Aorta (tissue), 5 donors: ENCODE data around the gene GBF1. TPM values are rescaled to one million over a fixed set of nuclear protein-coding genes. Genes with fewer than 3 reads are reported as not detected.
A peak's percentile ranks its signal among the peaks of the same experiment; 100 is the strongest.
"Not testable (repeated sequence)": the region's sequence is repeated elsewhere in the genome, so short reads cannot be mapped to it uniquely, and the experiment has no call there.

ENCODE experiments used
- ATAC-seq: fragments of 200-7000 bp; cut with Tn5 transposase; one replicate; pipeline ENCODE4 v1.9.1; 2022; ENCODE audit warnings: moderate library complexity; ENCODE audit not compliant: low FRiP score
- DNase-seq, 2 donors: peaks; one replicate each; pipeline ENCODE4 v3.0.0-alpha.2; 2020
- H3K27ac ChIP-seq, 2 donors: one replicate each; pipeline ENCODE4 v1.5.1; 2013; ENCODE audit warnings: low read length in 2 of 2, mild to moderate bottlenecking in 2 of 2, moderate library complexity in 2 of 2, control low read depth in 1 of 2, inconsistent platforms in 1 of 2, low read depth in 1 of 2
- H3K27me3 ChIP-seq, 2 donors: one replicate each; pipeline ENCODE4 v1.6.1; 2013; ENCODE audit warnings: control low read depth in 1 of 2, low read length in 1 of 2, mild to moderate bottlenecking in 1 of 2, moderate library complexity in 1 of 2; ENCODE audit not compliant: insufficient read depth in 2 of 2, control insufficient read depth in 1 of 2
- H3K36me3 ChIP-seq, 2 donors: one replicate each; pipeline ENCODE4 v1.6.1; 2013; ENCODE audit warnings: control low read depth in 1 of 2, low read length in 1 of 2, mild to moderate bottlenecking in 1 of 2; ENCODE audit not compliant: insufficient read depth in 2 of 2, control insufficient read depth in 1 of 2
- H3K4me1 ChIP-seq, 2 donors: one replicate each; pipeline ENCODE4 v1.6.1; 2013; ENCODE audit warnings: low read length in 2 of 2, control low read depth in 1 of 2, mild to moderate bottlenecking in 1 of 2, moderate library complexity in 1 of 2; ENCODE audit not compliant: insufficient read depth in 2 of 2, control insufficient read depth in 1 of 2
- H3K4me3 ChIP-seq, 2 donors: one replicate each; pipeline ENCODE4 v1.5.1; 2013; ENCODE audit warnings: low read length in 2 of 2, control low read depth in 1 of 2, mild to moderate bottlenecking in 1 of 2
- H3K9me3 ChIP-seq: one replicate; pipeline ENCODE4 v1.6.1; 2013; ENCODE audit warnings: mild to moderate bottlenecking, low read length; ENCODE audit not compliant: control insufficient read depth
- WGBS, 2 donors: extraction: QIAGEN DNeasy Blood & Tissue Kit; methylation state at CpG; one replicate each; pipeline ENCODE4 v1.1.7; 2013; 5-methylcytosine and 5-hydroxymethylcytosine counted together
- intact Hi-C, 2 donors: fragments of 100-400 bp; cut with DNase I; formaldehyde crosslinking; loops; one replicate each; pipeline versions ENCODE4 v1.14.2 to v1.15.0; 2022
- polyA plus RNA-seq, 2 donors: library from polyadenylated mRNA; stranded (reverse); fragments of 200-250 nt; gene quantifications; one replicate each; pipeline ENCODE4 v1.2.3, GENCODE V29; 2013
- total RNA-seq, 2 donors: library from RNA; stranded (reverse); fragmentation: NEBNext Ultra II Directional; extraction: Animal tissue kit (Norgen Biotek cat#: 25700); gene quantifications; one replicate each; pipeline ENCODE4 v1.2.1, GENCODE V29; 2021
- donor health status: healthy with polysubstance abuse.
- donor health status: Bipolar disorder and iron deficiency.
- donor health status: DM: no; HTN: no; CAD: no.
- donor health status: DM: no; HTN: no; CAD: no.
- donor health status: DM: yes; HTN: yes; CAD: no.

The GBF1 gene
- total and polyA plus RNA-seq, 4 donors = 7.1 to 44.0 (median 32.6) TPM

DNA sequence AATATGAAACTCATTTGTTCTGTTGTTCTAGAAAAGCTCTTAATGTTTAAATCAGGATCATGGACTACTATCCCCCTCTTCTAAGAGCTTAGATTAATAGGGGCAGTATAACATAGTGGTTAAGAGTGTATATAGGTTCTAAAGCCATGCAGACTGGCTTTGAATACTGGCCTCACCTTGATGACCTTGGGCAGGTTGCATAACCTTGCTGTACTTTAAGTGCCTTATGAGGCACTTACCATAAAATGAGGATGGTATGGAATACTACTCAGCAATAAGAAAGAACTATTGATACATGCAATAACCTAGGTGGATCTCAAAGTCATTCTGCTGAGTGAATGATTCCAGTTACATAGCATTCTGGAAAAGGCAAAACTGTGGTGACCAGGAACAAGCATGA, 53.6 kb downstream of the GBF1 start:
- Histone ChIP-seq H3K9me3 (no peaks in the 10 kb centered on the region), H3K27me3 (no peaks in the 10 kb centered on the region)
- intact Hi-C loops = no loop called here

DNA sequence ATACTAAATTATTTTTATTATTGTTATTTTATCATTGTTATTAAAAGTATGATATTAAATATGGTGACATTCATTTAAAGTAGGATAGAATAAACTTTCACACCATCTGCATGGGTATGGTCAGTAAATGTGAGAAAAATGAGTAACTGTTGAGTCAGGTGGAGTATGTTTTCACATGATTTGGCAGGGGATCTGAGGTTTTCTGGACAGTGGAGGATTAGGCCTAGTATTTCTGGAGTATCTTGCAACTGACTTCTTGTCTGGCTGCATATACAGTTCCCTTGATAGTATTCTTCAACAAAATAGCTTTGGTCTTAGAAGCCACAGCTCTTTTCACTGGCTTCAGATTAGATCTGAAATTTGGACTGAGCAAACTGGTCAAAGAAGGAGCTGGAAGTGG, 54.5 kb downstream of the GBF1 start:
- intact Hi-C loops = no loop called here
- no peak for ATAC-seq

More for the DNA sequence above, 53.6 kb downstream of the GBF1 start:
- DNase-seq (no peak), ATAC-seq (no peak)
- H3K36me3 ChIP-seq = no peaks in the 10 kb centered on the region
- no peak overlapping the region for H3K4me3 ChIP-seq
- H3K27ac ChIP-seq = no peak overlapping the region
- H3K4me1 ChIP-seq = peaks cover 4 to 5% of the 10 kb centered on the region in 2 donors

DNA sequence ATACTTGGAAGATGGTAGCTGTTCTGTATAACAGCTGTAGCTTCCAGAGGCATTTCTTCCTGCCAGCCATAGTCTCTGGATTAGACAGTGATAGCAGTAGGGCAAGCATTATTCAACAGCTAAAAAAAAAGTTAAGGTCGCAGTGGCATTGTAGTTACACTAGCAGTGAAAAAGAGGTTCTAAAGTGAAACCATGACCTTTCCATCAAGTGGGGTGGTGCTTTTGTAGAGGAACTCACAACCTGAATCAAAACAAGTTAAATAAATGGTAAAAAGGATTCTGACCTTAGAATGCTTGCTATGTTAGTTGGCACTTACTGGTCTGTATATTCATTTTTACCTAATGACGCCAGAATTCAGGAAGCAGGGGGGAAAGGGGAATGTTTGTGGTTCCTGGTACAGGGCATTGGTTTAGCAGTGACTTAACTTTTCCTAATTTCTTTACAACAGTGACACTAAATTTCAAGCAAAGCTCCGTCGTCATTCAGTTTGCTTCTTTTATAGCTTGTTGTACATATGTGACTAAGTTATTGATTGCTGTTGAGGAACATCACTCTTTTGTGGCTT, 55.0 kb downstream of the GBF1 start:
- WGBS, 2 donors = 20 to 26% methylated on average over 4 of the region's 4 CpGs
- intact Hi-C loops = no loop called here
- peaks cover 4 to 5% of the 10 kb centered on the region in 2 donors for H3K4me1 ChIP-seq
- no peaks in the 10 kb centered on the region for H3K36me3 ChIP-seq
- DNase-seq (no peak), ATAC-seq (peak; percentile 33)
- no peaks in the 10 kb centered on the region for H3K27me3 ChIP-seq
- no peak overlapping the region for H3K4me3 ChIP-seq
- H3K9me3 ChIP-seq = no peaks in the 10 kb centered on the region
- peak overlapping the region in 1 of 2 donors; percentile 8 for H3K27ac ChIP-seq

More for the DNA sequence above, 54.5 kb downstream of the GBF1 start:
- no peak for DNase-seq
- no peaks in the 10 kb centered on the region for H3K36me3 ChIP-seq
- no peaks in the 10 kb centered on the region for H3K27me3 ChIP-seq
- H3K4me1 ChIP-seq = peaks cover 4 to 5% of the 10 kb centered on the region in 2 donors
- no peaks in the 10 kb centered on the region for H3K9me3 ChIP-seq
- H3K4me3 ChIP-seq = no peak overlapping the region
- H3K27ac ChIP-seq = peak overlapping the region in 1 of 2 donors; percentile 8

DNA sequence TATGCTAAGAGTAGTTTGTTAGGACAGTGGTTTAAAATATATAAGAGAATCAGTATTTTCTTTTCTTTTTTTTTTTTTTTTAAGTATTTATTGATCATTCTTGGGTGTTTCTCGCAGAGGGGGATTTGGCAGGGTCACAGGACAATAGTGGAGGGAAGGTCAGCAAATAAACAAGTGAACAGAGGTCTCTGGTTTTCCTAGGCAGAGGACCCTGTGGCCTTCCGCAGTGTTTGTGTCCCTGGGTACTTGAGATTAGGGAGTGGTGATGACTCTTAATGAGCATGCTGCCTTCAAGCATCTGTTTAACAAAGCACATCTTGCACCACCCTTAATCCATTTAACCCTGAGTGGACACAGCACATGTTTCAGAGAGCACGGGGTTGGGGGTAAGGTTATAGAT, 55.6 kb downstream of the GBF1 start:
- 90 to 96% methylated on average over 2 of the region's 3 CpGs for WGBS, 2 donors

DNA sequence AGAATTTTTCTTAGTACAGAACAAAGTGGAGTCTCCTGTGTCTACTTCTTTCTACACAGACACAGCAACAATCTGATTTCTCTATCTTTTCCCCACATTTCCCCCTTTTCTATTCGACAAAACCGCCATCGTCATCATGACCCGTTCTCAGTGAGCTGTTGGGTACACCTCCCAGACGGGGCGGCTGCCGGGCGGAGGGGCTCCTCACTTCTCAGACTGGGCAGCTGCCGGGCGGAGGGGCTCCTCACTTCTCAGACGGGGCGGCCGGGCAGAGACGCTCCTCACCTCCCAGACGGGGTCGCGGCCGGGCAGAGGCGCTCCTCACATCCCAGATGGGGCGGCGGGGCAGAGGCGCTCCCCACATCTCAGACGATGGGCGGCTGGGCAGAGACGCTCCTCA, 56.0 kb downstream of the GBF1 start:
- ATAC-seq, H3K27me3 ChIP-seq, H3K27ac ChIP-seq, H3K4me3 ChIP-seq, H3K9me3 ChIP-seq, H3K36me3 ChIP-seq, DNase-seq, H3K4me1 ChIP-seq, intact Hi-C loops: not testable (repeated sequence)
- WGBS, 2 donors = 94 to 98% methylated on average over 8 to 24 of the region's 25 CpGs

More for the DNA sequence above, 55.6 kb downstream of the GBF1 start:
- ATAC-seq, H3K27me3 ChIP-seq, H3K4me3 ChIP-seq, H3K9me3 ChIP-seq, H3K36me3 ChIP-seq, H3K4me1 ChIP-seq, H3K27ac ChIP-seq, DNase-seq, intact Hi-C loops: not testable (repeated sequence)

DNA sequence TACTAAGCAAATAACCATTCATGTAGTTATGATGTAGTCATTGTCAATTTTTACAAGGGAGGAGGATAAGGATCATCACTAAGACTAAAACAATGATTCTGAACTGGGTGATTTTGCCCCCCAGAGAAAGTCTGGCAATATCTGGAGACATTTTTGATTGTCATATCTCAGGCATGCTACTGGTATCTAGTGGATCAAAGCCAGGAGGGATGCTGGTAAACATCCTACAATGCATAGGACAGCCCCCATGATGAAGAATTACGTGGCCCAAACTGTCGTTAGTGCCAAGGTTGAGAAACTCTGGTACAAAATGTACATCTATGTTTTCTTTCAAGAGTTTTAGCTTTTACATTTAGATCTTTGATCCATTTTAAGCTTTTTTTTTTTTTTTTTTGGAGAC, 57.3 kb downstream of the GBF1 start:
- H3K4me1 ChIP-seq = peaks cover 4 to 5% of the 10 kb centered on the region in 2 donors
- intact Hi-C loops = no loop called here
- 88 to 90% methylated on average over 2 of the region's 2 CpGs for WGBS, 2 donors

DNA sequence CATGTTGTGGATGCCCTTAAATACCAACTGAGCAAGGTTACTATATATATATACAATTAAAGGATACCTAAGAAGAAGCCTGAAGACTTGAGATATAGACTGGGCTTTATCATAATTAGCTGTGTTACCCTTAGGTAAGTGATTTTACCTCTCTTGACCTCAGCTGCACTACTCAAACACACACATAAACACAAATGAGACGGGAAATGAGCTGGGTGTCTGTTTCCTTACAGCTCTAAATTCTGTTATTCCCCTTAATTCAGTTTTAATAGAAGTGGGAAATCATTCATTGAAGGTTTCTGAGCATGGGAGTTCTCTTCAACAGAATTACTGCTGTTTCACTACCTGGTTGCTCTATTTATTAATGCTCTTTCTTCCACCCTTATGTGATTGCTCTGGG, 60.7 kb downstream of the GBF1 start:
- H3K9me3 ChIP-seq = no peaks in the 10 kb centered on the region
- peaks cover 9 to 10% of the 10 kb centered on the region in 2 donors for H3K4me1 ChIP-seq
- no peaks in the 10 kb centered on the region for H3K36me3 ChIP-seq
- H3K27me3 ChIP-seq = no peaks in the 10 kb centered on the region
- H3K27ac ChIP-seq = no peak overlapping the region
- intact Hi-C loops = no loop called here
- DNase-seq (no peak), ATAC-seq (no peak)
- no peak overlapping the region for H3K4me3 ChIP-seq
- 89 to 91% methylated on average over 1 of the region's 1 CpG for whole genome bisulfite sequencing, 2 donors

More for the DNA sequence above, 57.3 kb downstream of the GBF1 start:
- ATAC-seq (no peak), DNase-seq (no peak)
- no peaks in the 10 kb centered on the region for H3K9me3 ChIP-seq
- no peaks in the 10 kb centered on the region for H3K36me3 ChIP-seq
- H3K27me3 ChIP-seq = no peaks in the 10 kb centered on the region
- H3K27ac ChIP-seq = no peak overlapping the region
- no peak overlapping the region for H3K4me3 ChIP-seq

DNA sequence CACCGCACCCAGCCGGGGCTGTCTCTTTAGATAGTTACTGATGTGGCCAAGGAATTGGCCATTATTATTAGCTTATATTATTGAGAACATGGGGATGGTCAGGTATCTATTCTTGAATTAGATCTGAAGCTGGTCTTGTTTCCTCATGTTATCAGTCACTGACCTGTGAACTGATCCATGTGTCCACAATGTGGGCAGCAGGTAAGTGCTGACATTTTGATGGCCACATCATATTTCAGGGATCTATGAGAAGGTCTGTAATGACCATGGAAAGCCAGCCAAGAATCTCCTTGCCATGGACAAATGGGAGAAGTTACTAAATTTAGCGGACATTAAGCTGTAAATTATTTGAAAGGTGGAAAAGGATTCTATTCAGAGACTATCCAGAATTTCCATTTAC, 61.4 kb downstream of the GBF1 start:
- Histone ChIP-seq H3K27me3 (no peaks in the 10 kb centered on the region), H3K4me3 (no peak overlapping the region), H3K27ac (no peak overlapping the region), H3K9me3 (no peaks in the 10 kb centered on the region), H3K36me3 (no peaks in the 10 kb centered on the region), H3K4me1 (peaks cover 11 to 12% of the 10 kb centered on the region in 2 donors)
- 98% methylated on average over 3 of the region's 3 CpGs for WGBS, 2 donors
- DNase-seq (no peak), ATAC-seq (no peak)
- intact Hi-C loops = no loop called here

DNA sequence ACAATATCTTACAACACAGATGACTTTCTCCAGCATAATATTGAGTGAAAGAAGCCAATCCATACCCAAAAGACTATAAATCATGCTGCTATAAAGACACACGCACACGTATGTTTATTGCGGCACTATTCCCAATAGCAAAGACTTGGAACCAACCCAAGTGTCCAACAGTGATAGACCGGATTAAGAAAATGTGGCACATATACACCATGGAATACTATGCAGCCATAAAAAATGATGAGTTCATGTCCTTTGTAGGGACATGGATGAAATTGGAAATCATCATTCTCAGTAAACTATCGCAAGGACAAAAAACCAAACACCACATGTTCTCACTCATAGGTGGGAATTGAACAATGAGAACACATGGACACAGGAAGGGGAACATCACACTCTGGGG, 63.0 kb downstream of the GBF1 start:
- H3K27ac ChIP-seq, H3K27me3 ChIP-seq, DNase-seq, H3K4me3 ChIP-seq, intact Hi-C loops, ATAC-seq, H3K36me3 ChIP-seq, H3K9me3 ChIP-seq: not testable (repeated sequence)
- H3K4me1 ChIP-seq = peaks cover 11 to 16% of the 10 kb centered on the region in 2 donors
- WGBS, 2 donors = 94% methylated on average over 4 of the region's 5 CpGs
